NAMALWA (cell line): ENCODE results near the gene KDELR3.

Source experiments
- DNase-seq: peaks from one replicate; pipeline ENCODE4 v3.0.0-alpha.2; 2015; ENCODE audit warnings: low spot score

Gene KDELR3

DNA sequence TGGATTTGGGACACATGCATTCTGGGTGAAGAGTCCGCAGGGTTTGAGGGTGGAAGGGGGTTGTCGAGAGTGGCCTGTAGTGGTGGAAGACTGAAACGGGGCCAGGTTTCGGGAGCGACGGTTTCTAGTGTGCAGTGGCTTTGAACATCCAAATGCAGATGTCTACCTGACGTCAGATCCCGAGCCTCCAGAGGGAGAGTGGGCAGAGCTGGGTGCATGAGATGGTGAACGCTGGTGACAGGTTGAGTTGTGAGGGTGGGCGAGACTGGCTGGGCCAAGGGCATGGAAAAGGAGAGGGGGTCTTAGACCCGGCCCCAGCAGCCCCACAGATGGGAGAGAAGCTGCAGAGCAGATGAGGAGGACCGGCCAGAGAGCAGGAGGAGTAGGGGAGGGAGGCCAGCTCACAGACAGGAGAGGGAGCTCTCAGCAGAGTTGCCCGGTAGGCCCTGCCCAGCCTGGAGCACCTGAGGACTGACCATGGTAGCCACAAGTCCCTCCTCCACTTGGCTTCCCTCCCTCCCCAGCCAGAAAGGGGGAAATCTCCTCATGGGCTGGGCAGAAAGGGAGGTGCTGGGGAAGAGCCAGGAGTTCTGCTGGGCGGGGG is 27.0 kb upstream of the KDELR3 start:
- DNase-seq = no peak

DNA sequence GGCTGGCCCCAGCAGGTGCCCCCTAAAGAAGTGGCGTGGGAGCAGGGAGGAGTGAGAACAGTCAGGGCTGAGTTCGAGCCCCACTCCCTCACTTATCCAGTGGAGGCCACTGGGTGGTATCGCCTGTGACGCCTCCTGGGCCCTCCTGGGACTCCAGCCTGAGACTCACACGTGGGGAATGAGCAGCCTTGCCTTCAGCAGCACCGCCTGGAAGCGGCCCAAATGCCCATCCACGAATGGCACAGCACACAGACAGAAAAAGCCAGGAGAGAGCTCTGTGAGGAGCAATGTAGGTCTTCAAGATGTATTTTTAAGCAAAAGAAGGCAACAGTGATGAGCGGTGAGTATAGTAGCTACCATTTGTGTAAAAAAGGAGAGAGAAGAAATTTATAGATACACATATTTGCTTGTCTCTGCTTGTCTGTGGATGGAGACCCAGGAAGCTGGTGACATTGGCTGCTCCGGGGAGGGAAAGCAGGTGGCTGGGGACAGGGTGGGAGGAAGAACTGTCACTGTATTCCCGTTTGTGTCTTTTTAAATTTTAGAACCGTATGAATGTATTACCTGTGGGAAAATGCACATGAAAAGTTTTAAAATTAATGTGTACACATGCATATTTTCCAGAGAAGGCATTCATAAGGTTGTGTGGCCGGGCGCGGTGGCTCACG is 26.1 kb upstream of the KDELR3 start:
- DNase-seq = no peak

DNA sequence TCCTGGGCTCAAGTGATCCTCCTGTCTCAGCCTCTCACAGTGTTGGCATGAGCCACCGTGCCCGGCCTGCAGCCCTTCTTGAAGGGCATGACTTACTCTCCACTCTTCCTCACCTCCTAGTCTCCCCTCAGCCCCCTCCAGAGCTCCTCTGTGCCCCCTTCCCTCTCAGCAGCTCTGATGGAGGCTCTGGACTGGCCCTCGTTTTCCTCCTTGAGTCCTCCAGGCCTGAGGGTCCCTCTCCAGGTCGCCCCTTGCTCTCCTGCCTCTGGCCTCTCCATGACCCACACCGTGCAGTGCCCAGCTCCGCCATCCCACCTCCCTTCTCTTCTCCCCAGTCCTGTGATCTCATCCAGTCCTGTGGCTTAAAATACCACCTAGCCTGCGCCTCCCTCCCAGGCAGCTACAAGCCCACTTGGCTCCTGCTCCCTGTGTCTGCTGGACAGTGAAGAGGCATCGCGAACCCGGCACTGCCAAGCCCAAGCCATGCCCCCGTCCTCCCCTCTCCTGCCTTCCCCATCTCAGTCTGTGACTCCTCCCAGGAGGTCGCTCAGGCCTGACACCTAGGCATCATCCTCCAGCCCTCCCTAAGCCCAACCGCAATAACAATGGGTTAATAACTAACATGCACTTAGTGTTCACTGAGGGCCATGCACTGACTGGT is 24.8 kb upstream of the KDELR3 start:
- no peak for DNase-seq

DNA sequence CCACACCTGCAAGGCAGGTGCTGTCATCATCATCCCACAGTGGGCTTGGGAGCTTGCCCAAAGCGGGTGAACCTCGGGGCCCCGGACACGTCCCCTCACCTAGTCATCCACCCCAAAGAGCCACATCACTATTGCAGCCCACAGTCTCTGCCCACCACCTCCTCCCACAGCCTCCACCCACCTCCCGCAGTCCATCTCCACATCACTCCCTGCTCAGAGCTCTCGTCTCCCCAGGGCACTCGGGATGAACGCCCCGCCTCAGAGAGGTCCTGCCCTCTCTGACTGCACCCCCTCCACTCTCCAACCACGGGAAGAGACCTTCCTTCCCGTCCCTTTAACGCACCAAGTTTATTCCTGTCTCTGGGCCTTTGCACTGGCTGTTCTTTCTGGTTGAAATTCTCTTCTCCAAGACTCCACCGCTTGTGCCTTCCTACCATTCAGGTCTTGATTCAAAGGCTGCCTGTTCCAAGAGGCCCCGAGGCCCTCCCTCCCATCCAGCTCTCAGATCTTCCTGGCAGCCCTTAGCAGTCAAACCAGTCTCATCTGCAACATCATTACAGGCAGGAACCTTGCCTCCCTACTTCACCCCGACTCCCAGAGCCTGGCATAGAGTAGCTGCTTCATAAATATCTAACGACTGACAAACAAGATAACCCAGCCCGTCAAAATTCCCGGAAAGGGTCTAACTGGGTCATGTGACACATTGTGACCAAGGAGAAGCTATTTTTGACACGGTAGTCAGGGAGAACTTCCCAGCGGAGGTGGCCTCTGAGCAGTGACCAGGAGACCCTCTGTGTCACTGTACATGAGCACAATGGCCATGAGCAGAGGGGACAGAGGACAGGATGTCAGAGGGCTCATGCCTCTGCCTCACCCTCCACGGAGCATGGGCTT is 24.0 kb upstream of the KDELR3 start:
- DNase-seq = no peak

DNA sequence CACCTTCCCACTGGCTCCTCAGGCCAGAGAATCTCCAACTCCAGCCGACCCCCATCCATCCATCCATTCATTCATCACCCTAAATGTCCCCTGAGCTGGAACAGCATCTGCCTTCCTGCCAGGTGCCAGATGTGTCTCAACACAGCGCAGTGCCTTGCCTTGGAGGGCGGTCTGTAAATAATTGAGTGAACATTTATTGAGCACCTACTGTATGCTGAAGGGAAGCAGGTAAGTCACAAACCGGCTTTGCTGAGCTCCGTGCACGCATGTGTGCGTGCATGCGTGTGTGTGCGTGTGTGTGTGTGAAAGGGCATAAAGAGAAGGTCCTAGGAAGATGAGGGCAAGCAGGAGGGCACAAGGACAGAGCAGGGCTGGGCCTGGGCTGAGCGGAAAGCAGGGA is 23.1 kb upstream of the KDELR3 start:
- no peak for DNase-seq

DNA sequence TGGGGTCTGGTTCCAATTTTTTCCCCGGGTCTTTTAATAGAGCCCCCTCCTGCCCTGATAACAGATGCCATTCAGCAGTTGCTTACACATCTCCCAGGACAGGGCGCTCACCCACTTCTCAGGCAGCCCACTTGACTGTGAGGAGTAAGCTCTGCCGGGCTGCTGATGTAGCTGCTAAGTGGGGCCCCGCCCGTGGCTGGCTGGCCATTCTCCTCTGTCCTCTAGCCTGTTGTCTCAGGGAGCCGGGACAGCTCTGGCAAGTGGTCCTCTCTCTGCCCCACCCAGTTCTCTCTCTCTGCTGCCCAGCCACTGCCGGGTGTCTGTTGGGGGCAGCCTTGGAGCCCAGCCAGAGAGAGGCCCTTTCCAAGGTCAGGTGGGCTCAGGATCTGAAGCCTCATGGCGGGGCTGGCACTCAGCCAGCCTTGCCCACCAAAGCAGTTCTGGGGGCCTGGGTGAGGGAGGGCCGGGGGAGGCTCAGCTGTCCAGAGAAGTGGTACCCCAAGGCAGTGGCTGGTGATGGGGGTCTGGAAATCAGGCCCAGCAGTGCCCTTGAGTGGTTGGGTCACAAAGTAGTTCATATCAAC is 21.8 kb upstream of the KDELR3 start:
- no peak for DNase-seq

DNA sequence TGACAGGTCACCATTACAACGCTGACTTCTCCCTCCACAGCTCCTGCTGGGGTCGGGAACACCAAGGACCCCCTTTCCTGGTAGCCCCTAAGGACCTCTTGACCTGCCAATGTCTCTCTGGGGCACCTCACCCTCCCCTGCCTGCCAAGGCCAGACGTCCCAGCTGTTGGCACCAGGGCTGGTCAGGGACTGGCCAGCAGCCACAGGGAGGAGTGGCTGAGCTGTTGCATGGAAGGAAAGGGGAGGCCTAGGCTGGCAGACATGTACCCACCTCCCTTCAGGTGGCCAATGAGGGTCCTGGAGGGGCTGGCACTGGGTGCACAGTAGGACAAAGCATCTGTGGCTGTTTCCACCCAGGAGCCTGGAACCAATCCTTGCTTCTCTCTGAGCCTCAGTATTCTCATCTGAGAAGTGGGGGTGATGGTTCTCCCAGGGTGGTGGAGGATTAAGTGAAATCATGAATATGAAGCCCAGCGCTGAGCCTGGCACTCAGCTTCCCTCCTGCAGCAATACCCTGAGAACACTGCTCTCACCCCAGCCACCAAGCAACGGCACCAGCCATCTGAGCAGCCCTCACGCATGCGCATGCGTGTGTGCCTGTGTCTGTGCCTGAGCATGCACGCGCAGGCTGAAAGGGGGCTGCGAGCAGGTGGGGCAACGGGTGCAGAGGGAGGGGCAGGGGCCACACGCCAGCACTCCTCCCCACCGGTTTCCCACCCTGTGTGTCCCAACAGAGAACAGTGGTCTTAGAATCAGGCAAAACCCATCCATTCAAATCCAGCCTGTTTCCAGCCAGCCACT is 18.8 kb upstream of the KDELR3 start:
- DNase-seq = no peak

DNA sequence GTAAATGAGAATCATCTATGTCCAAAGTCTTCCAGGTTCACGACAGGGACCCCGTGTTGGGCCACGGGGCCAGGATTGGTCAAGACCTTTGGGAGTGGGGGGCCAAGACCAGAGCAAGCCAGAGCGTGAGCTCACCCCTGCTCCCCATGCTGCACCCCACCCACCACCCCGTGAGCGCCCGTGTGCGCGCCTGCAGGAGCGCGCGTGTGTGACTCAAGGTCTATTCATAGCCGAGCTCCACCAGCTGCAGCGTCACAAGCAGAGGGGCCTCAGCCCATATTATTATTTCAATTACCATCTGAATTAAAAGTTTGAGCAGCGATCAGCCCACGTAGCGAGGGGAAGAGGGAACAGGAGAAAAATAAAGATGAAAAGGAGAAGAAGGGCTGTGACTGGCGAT is 18.1 kb upstream of the KDELR3 start:
- no peak for DNase-seq

DNA sequence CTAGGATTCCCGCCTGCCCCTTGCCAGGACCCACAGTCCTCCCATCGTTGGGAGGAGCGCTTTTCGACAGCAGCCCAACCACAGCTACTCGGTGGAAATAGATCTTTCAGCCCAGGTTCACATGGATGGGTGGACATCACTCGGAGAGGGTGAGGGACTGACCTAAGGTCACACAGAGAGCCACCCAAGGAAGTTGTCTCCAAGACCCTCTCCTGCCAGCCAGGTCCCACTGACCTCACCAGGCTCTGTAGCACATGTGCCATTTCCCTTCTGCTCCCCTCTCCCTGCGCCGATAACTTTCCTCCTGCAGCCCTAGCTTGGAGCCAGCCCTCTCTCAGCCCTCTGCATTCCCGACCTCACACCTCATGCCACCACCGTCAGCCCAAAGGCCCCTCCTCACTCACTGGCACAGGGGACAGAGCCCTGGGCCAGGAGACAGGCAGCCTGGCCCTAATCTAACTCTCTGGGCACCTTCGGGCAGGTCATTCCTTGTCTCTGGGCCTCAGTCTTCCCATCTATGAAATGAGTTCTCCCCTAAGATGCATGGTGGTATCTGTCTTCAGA is 17.6 kb upstream of the KDELR3 start:
- no peak for DNase-seq

DNA sequence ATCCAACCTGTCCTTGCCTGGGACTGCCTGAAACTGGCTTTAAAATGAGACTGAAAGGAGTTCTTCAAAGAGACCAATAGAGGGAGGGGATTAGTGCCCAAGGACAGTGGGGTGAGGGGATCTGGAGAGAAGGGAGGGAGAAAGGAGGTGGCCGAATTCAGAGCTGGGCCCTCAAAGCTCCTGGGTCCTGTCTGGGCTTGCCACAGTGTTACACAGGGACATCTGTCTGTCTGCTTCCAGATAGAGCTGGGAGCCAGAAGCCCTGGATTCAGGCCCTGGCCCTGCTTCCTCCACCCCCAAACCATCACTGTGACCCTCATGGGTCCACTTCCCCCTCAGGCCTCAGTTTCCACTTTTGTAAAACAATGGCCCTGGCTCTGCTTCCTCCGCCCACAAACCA is 16.5 kb upstream of the KDELR3 start:
- no peak for DNase-seq

DNA sequence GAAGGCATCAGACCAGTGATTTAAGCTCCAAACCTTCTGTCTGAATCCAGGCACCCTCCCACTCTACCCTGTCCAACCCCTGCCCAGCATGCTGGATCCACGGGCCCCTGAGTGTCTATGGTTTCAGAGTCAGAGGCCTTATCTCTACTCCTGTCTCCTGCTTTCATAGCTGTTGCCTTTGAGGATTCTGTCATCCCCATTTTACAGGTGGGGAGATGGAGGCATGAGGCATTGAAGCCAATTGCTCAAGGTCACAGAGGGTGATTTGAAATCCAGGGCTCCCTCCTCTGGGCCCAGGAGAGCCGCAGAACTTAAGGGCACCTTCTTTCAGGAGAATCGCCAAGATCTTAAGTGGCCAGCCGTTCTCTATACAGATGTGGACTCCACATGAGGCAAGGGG is 16.0 kb upstream of the KDELR3 start:
- no peak for DNase-seq

DNA sequence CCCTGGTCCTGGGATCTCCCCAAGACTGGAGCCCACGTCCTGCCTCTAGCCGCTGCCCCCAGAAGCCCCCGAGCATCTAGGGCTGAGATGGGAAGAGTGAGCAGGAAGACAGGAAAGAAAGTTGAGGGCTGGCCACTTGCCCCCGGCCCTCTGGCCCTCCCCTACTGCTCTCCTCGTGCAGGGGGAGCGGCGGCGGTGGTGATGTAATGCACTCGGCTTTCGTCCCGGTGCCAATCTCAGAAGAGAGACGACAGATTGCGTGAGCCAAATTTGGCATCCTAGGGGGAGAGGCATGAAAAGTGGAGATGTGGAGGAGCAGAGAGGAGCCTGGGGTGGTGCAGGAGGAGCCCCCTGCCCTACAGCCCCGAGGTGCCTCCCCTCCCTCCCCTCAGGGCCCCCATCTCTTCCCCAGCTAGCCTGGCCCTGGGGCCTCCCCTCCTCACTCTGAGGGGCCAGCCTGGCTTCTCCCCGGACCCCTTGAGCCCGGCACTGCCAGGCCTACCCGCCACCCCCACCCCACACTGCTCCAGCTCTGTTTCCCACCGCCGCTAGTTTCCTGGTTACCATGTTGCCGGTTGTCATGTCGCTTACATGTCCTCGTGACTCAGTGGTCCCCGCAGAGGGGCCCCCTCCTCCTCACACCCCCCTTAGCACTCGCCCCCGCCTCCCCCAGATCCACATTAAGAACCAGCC is 15.4 kb upstream of the KDELR3 start:
- no peak for DNase-seq

DNA sequence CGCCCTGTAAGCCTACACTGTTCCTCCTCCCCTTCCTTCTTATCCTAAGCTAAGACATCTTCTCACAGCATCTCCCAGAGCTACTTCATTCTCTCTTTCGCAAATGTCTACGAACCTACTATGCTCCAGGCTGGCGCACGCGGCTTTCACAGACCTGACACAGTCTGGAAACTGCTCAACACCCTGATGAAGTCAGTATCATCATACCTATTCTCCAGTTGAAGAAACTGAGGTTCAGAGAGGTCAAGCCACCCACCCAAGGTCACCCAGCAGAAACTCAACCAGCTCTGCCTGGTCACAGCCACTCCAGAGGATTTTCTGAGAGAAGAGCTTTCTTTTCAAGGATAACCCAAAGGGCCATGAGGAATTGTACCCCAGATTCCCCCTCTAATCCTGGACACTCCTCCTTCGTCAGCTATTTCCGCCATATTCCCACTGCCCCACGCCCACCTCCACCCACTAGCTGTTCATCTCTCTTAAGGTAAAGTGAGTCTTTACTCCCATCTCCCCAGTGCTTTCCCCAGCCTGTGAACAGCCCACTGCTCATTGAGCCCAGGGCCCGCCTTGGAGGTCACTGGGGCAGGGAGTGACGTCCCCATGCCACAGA is 14.7 kb upstream of the KDELR3 start:
- no peak for DNase-seq

DNA sequence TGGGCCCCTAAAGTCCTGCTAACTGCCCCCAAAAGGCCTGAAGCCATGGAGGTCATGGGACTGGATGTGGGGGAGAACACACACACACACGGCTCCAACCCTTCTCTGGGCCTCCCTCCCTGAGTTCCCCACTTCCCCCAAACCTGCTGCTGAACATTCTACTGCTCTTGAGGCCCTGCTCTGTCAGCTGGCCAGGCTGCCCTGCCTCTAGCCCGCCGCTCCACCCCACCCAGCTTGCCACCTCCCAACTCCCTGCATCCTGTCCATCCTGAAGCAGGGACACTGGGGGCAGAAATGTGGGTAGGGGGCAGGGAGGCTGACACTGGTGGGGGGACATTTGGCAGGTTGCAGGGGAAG is 13.9 kb upstream of the KDELR3 start:
- no peak for DNase-seq

DNA sequence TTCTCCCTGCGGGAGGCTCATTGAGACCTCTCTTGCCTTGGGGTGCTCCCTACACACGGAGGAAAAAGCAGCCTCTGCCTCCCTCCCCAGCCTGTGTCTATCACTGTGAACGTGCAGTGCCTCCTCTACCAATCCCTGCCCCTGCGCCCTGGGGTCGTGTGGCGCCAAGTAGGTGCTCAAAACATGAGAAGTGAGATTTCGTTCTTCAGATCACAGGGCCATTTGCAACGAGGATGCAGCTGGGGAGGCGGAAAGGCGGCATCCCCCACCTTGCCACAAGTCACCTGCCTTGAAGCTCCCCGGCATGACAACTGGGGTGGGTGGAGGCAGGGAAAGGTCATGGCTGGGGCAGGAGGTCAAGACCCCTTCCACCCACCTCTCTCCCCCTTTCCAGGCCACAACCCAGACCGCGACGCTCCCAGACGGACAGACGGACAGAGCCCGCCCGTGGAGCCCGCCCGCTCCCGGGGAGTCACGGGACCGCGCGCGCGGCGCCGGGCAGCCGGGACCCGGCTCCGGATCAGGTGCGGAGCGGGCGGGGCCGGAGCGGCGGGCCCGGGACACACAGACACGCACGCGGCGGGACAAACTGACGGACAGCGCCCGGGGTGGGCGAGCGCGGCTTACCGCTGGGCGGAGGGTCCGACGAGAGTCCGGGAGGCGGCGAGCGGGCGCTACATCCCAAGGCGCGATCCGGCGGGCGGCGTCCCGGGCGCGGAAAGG is 13.4 kb upstream of the KDELR3 start:
- DNase-seq = peak; percentile 43

DNA sequence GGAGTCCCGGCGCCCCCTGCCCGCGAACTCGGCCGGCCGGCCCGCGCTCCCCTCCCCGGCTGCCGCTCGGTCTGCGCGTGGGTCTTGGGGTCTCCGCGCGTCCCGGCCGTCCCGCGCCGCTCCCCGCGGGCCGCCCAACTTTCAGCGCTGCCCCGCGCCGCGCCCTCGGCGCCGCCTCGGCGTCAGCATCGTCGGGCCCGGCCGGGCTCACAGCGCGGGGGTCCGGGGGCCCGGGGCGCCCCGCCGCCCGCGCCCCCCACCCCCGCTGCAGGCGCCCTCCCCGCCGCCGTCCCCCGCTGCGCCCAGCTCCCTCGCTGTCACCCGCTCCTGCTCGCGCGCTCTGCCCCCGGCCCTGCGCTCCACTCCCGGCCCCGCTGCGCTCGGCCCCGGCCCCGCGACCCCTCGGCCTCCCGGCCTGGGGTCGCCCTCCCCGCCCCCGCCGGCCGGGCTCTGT is 12.8 kb upstream of the KDELR3 start, which contains the start of gene KCNJ4:
KCNJ4 (minus strand) TSS at position 124 of the 454 bp plus-strand sequence. CDS start 27,067 bp downstream, outside the sequence.
- no peak for DNase-seq

DNA sequence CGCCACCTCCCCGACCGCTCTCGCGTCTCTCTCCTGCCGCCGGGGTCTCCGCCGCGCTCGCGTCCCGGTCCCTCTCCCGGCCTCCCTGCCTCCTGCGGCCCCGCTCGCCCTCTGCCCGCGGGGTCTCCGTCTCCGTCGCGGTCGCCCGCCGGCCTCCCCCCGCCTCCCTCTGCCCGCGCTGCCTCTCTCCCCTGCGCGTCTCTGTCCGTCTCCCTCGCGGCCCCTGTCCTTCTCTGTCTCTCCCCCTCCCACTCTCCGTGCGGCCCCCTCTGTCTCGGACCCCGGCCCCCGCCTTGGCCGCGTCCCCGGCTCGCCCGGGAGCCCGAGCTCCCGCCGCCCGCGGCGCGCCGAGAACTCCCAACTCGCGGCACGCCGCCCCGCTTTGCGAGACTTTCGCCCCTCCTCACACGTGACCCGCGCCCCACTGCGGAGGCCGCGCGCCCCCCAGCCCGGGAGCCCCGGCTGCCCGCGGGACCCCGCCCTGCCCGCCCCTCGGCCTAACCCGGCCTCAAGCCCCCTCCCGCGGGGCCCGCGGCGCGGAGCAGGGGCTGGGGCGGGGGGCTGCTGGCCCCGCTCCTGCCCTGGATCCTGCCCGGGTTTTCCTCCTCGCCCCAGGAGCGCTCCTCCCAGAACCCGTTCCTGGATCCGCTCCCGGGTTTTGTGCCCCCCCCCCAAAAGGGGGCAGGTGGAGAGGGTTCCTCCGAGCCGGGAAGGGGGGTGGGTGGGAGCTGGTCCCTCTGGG is 12.2 kb upstream of the KDELR3 start:
- DNase-seq = no peak

DNA sequence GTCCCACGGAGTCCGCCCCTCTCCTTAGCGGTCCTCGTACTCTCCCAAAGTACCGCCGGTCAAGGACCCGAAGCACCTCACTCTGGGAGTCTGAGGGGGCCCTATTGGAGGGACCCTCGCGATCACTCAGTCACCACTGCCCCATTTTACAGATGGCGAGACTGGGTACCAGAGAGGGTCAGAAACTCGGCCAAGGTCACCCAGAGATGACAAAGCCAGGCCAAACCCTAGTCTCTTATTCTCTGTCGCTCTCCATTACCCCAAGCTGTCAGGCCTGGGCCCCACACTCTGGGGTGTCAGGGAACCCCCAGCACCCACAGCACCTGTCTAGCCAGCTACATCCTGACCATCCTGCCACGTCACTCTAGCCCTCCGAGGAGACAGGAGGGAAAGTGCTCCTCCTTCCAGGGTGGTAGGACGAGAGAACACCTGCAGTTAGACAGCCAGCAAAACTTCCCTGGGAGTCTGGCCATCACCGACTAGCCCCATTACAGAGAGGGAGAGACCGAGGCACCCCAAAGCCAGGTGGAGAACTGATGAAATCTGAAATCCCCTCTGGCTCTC is 11.5 kb upstream of the KDELR3 start:
- DNase-seq = no peak
